Measurements from ENCODE around the gene PRLR.

The PRLR gene

GRCh38 chr5:35188031-35188457, 42.2 kb downstream of the PRLR start:
- no peak for TF ChIP-seq ZBTB7A (IDR thresholded peaks at IDR 0.05; ENCODE audit: low read depth)
- TF ChIP-seq FOXM1 (IDR thresholded peaks at IDR 0.05; ENCODE audit: borderline replicate concordance, low read depth): no peak
- TF ChIP-seq TCF12 (IDR thresholded peaks at IDR 0.05; ENCODE audit: low read depth): no peak
- TF ChIP-seq TEAD4 (IDR thresholded peaks at IDR 0.05): no peak
- TF ChIP-seq EGR1 (IDR thresholded peaks at IDR 0.05): no peak
- no peak for TF ChIP-seq EP300 (IDR thresholded peaks at IDR 0.05; ENCODE audit: borderline replicate concordance)
- TF ChIP-seq, protein P1, sequence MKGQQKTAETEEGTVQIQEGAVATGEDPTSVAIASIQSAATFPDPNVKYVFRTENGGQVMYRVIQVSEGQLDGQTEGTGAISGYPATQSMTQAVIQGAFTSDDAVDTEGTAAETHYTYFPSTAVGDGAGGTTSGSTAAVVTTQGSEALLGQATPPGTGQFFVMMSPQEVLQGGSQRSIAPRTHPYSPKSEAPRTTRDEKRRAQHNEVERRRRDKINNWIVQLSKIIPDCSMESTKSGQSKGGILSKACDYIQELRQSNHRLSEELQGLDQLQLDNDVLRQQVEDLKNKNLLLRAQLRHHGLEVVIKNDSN (IDR thresholded peaks at IDR 0.05): no peak
- TF ChIP-seq RAD21 (IDR thresholded peaks at IDR 0.05; ENCODE audit: low read depth): no peak
- TF ChIP-seq CEBPB (IDR thresholded peaks at IDR 0.05): no peak
- TF ChIP-seq, protein P2, sequence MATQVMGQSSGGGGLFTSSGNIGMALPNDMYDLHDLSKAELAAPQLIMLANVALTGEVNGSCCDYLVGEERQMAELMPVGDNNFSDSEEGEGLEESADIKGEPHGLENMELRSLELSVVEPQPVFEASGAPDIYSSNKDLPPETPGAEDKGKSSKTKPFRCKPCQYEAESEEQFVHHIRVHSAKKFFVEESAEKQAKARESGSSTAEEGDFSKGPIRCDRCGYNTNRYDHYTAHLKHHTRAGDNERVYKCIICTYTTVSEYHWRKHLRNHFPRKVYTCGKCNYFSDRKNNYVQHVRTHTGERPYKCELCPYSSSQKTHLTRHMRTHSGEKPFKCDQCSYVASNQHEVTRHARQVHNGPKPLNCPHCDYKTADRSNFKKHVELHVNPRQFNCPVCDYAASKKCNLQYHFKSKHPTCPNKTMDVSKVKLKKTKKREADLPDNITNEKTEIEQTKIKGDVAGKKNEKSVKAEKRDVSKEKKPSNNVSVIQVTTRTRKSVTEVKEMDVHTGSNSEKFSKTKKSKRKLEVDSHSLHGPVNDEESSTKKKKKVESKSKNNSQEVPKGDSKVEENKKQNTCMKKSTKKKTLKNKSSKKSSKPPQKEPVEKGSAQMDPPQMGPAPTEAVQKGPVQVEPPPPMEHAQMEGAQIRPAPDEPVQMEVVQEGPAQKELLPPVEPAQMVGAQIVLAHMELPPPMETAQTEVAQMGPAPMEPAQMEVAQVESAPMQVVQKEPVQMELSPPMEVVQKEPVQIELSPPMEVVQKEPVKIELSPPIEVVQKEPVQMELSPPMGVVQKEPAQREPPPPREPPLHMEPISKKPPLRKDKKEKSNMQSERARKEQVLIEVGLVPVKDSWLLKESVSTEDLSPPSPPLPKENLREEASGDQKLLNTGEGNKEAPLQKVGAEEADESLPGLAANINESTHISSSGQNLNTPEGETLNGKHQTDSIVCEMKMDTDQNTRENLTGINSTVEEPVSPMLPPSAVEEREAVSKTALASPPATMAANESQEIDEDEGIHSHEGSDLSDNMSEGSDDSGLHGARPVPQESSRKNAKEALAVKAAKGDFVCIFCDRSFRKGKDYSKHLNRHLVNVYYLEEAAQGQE (IDR thresholded peaks at IDR 0.05; ENCODE audit: low read depth): no peak
- no peak for TF ChIP-seq TAF1 (IDR thresholded peaks at IDR 0.05; ENCODE audit: low read depth)
- TF ChIP-seq MAX (IDR thresholded peaks at IDR 0.05): no peak
- TF ChIP-seq NFIC (IDR thresholded peaks at IDR 0.05): no peak
- TF ChIP-seq YY1 (IDR thresholded peaks at IDR 0.05; ENCODE audit: low read depth): no peak
- TF ChIP-seq CREB1 (IDR thresholded peaks at IDR 0.05; ENCODE audit: low read depth): no peak

GRCh38 chr5:35186749-35187148, 43.5 kb downstream of the PRLR start:
- TF ChIP-seq EP300 (IDR thresholded peaks at IDR 0.05; ENCODE audit: borderline replicate concordance): no peak
- no peak for TF ChIP-seq NFIC (IDR thresholded peaks at IDR 0.05)
- TF ChIP-seq, protein P2 (IDR thresholded peaks at IDR 0.05; ENCODE audit: low read depth): no peak
- TF ChIP-seq RAD21 (IDR thresholded peaks at IDR 0.05; ENCODE audit: low read depth): no peak
- TF ChIP-seq TCF12 (IDR thresholded peaks at IDR 0.05; ENCODE audit: low read depth): no peak
- TF ChIP-seq CEBPB (IDR thresholded peaks at IDR 0.05): no peak
- no peak for TF ChIP-seq TEAD4 (IDR thresholded peaks at IDR 0.05)
- no peak for TF ChIP-seq ZBTB7A (IDR thresholded peaks at IDR 0.05; ENCODE audit: low read depth)

GRCh38 chr5:35185518-35185917, 44.8 kb downstream of the PRLR start:
- TF ChIP-seq EP300 (IDR thresholded peaks at IDR 0.05; ENCODE audit: borderline replicate concordance) (no peak), TEAD4 (IDR thresholded peaks at IDR 0.05) (no peak), FOXM1 (IDR thresholded peaks at IDR 0.05; ENCODE audit: borderline replicate concordance, low read depth) (no peak), NFIC (IDR thresholded peaks at IDR 0.05) (no peak), TCF12 (IDR thresholded peaks at IDR 0.05; ENCODE audit: low read depth) (no peak), RAD21 (IDR thresholded peaks at IDR 0.05; ENCODE audit: low read depth) (no peak), TAF1 (IDR thresholded peaks at IDR 0.05; ENCODE audit: low read depth) (no peak), MAX (IDR thresholded peaks at IDR 0.05) (no peak), ZBTB7A (IDR thresholded peaks at IDR 0.05; ENCODE audit: low read depth) (no peak), CREB1 (IDR thresholded peaks at IDR 0.05; ENCODE audit: low read depth) (no peak), CEBPB (IDR thresholded peaks at IDR 0.05) (no peak), YY1 (IDR thresholded peaks at IDR 0.05; ENCODE audit: low read depth) (no peak), EGR1 (IDR thresholded peaks at IDR 0.05) (no peak)
- TF ChIP-seq, protein P2 (IDR thresholded peaks at IDR 0.05; ENCODE audit: low read depth): no peak
- TF ChIP-seq, protein P1 (IDR thresholded peaks at IDR 0.05): no peak

DNA sequence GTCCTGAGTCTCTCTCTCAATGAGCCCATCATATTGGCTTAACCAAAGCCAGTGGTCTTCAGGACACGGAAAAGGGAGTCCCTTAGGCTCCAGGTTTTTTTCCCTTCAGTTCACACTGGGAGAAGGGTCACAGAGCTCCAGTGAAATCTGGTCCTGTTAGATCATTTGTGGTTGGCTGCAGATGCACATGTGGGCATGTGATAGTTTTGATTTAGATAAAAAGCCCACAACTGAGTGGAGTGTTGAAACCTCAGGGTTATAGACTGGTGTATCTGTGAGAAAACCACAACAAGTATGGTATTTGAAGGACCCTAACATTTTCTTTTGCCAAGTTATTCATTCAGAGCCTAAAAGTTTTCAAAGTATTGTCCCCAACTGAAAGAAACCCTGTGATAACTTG, 46.7 kb downstream of the PRLR start:
- TF ChIP-seq CREB1 (IDR thresholded peaks at IDR 0.05; ENCODE audit: low read depth) (no peak), NFIC (IDR thresholded peaks at IDR 0.05) (no peak), TCF12 (IDR thresholded peaks at IDR 0.05; ENCODE audit: low read depth) (no peak), TEAD4 (IDR thresholded peaks at IDR 0.05) (no peak), MAX (IDR thresholded peaks at IDR 0.05) (no peak), FOXM1 (IDR thresholded peaks at IDR 0.05; ENCODE audit: borderline replicate concordance, low read depth) (no peak)
- TF ChIP-seq, protein P1 (IDR thresholded peaks at IDR 0.05): no peak

All from Ishikawa (cell line).